HG02970 (cell line): ENCODE results near the gene CCDC70.
"Not testable (repeated sequence)": the region's sequence is repeated elsewhere in the genome, so short reads cannot be mapped to it uniquely, and the experiment has no call there.

Experiments used
- ATAC-seq: cut with Tn5 transposase; IDR thresholded peaks from one replicate; pipeline ENCODE4 v1.9.1; 2021; ENCODE audit warnings: mild to moderate bottlenecking, moderate library complexity, moderate number of reproducible peaks; ENCODE audit not compliant: unreplicated experiment, low FRiP score

The CCDC70 gene

GRCh38 chr13:51900471-51900870, 38.7 kb downstream of the CCDC70 start:
- ATAC-seq, result no peak

- no peak for ATAC-seq
These were observed 41.0 kb downstream of the CCDC70 start for GRCh38 chr13:51902776-51903175.

DNA sequence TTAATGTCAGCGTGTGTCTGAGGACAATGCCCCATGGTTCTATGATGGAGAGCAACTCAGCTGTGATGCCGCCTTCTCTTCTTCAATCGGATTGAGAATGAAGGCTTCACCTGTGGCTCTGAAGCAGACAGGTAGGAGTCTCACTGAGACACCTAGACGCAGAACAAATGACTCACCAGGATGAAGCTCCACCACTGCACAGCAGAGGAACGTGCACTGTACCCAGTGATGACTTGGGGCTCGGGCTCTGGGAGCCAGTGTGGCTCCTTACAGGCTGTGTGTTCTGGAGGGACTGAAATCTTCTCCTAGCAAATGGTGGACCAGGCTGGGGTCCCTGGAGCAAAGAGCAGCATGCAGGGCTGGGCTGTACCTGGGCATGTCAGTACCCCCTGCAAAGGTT, 44.0 kb downstream of the CCDC70 start:
- ATAC-seq, result no peak

DNA sequence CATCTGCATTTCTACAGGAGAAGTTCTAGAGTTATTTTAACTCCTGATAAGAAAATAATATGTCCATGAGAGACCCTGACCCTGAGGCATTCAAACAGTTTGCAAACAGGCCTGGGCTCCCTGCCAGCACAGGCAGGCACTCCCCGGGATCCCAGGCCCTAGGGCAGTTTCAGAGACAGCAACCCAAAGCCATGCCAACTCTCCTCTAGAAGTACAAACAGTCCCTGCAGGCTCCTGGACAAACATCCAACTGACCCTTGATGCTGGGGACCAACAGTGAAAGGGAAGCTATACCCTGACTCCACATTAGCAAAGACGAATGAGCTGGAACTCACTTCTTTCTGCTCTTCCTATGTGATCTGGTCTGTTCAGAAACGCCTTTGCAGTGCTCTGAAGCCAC, 44.8 kb downstream of the CCDC70 start:
- ATAC-seq, result no peak

- ATAC-seq, result no peak
These were observed 45.4 kb downstream of the CCDC70 start for GRCh38 chr13:51907040-51907732.

DNA sequence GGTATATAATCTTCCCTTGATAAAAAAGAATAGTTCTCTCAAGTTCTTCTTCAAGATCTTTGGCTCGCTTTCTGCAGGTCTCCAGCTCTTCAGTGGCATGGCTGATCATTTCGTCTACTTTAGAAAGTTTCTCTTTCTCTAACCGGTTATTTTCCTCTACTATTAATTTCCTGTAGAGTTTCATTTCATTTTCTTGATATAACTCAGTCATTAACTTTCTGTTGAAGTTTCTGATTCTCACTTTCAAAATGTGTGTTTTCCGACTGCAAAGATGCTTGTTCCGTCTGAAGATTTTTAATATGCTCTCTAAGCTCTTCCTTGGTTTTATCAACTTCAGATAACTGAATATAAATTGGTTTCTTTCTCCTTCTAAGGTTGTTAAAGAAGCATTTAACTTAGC, 47.5 kb downstream of the CCDC70 start:
- ATAC-seq, result not testable (repeated sequence)

GRCh38 chr13:51910508-51910907, 48.7 kb downstream of the CCDC70 start:
- ATAC-seq, result no peak

DNA sequence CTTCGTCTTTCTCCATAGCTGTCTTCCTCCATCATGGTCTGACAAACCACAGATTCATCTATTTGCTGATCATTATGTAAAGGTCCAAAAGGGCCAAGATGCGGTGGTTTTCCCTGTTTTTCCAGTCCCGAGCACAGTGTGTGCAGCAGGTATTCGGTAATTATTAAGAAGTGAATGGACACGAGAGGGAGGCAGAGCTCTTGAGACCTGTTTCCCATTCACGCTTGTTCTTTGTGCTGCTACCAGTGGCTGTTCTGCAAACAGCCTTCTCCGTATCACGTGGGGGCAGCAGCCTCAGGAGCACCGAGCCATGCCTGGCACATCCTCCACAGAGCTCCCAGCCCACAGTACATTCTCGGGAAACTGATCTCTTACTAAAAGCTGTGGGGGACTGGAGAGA, 50.3 kb downstream of the CCDC70 start:
- no peak for ATAC-seq

GRCh38 chr13:51912511-51913225, 50.9 kb downstream of the CCDC70 start:
- ATAC-seq, result no peak

- ATAC-seq, result no peak
These were observed 51.8 kb downstream of the CCDC70 start for GRCh38 chr13:51913421-51914136.

DNA sequence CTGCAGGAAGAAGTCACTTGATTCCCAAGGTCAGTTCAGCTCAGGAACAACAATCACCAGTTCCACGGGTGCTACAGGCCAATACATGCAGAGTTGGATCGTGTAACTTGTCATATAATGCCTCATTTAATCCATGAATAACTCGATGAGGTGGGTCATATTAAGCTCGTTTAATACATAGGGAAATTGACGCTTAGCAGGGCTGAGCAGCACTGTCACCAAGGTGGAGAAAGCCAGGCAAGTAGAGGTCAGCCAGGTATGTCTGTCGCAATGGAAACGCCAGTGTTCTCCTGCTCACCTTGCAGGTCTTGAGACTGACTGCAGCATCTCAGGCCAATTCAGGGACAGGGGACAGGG, 52.3 kb downstream of the CCDC70 start:
- ATAC-seq, result no peak
